ENCODE measurements around the gene CRLF2.
"Not testable (repeated sequence)": the region's sequence is repeated elsewhere in the genome, so short reads cannot be mapped to it uniquely, and the experiment has no call there.

The CRLF2 gene

GRCh38 chrX:1169189-1169588, 43.3 kb downstream of the CRLF2 start:
- no peak for DNase-seq (ENCODE audit: low spot score)

DNA sequence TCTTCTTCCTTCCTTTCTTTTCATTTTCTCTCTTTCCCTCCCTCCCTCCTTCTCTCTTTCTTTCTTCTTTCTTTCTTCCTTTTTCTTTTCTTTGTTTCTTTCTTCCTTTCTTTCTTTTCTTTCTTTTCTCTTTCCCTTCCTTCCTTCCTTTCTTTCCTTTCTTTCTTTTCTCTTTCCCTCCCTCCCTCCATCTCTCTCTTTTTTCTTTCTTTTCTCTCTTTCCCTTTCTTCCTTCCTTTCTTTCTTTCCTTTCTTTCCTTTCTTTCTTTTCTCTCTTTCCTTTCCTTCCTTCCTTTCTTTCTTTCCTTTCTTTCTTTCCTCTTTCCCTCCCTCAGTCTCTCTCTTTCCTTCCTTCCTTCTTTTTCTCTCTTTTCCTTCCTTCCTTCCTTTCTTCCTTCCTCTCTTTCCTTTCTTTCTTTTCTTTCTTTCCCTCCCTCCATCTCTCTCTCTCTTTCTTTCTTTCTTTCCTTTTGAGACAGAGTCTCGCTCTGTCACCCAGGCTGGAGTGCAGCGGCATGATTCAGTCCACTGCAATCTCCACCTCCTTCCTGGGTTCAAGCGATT, 44.4 kb downstream of the CRLF2 start:
- DNase-seq (ENCODE audit: low spot score): no peak

DNA sequence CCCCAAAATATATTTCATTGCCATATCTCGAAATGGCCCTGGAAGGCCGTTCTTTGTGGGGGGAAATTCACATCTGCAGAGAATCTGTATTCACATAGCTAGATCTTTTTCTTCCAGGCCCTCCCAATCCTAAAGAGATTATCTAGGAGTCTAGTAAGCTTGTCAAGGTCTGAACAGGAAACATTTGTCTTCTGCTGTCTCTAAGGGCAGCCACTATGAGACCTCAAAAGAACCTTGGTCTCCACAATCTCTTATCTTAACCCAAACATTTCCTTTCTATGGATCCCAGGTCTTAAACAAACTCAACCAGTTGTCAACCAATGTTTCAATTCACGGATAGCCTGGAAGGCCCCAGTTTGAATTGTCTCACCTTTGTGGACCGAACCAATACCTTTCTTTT, 45.0 kb downstream of the CRLF2 start:
- DNase-seq (ENCODE audit: low spot score): no peak

DNA sequence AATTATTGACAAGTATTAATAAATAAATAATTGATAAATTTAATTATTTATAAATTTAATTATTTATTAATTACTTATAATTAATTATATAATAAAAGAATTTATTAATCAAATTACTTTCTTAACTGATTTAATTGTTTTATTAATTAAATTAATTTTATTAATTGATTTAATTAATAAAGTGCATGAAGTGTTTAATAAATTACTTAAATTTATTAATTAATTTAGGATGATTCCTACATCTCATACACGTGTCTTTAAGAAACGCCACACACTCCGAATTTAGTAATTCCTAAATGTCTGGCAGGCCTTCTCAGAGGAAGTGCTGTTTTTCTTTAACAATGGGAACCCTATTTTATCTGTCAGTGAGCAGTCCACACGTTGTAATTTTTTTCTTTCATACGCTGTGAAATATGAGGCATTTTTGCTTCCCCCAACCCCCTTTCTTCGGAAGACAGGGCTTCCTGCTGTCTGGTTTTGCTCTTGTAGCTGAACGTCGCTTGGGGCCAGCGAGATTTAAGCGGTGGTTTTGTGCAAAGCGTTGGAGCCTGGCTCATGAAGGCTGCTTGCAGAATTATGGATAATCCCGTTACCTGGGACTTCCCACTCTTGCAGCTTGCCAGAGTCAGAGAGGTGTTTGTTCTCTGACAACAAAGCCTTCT, 46.8 kb downstream of the CRLF2 start:
- no peak for DNase-seq (ENCODE audit: low spot score)

- DNase-seq (ENCODE audit: low spot score): no peak
These were observed 47.8 kb downstream of the CRLF2 start for GRCh38 chrX:1164322-1165288.

GRCh38 chrX:1163231-1163630, 49.2 kb downstream of the CRLF2 start:
- DNase-seq (ENCODE audit: low spot score): no peak

GRCh38 chrX:1162119-1162916, 50.1 kb downstream of the CRLF2 start:
- no peak for DNase-seq (ENCODE audit: low spot score)

GRCh38 chrX:1159548-1159947, 52.9 kb downstream of the CRLF2 start:
- no peak for DNase-seq (ENCODE audit: low spot score)

GRCh38 chrX:1156681-1157455, 55.6 kb downstream of the CRLF2 start:
- DNase-seq (ENCODE audit: low spot score): not testable (repeated sequence)

DNA sequence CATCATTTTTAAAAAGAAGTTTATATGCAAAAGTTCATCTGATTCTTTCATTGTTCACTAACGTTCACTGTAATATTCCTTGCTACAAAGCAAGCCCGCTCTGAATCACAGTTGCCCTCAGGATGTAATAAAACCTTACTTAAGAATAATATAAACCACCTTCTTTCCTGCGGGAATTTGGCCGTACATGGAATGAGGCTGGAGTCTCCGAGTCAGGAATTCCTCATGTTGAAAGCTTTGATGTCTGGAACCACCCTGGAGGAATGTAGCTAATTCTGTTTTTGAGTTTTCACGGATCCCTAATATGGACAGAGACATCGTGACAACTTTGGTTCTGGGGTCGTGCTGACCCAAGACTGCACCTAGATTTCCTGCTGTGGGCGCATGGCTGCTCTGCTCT, 58.5 kb downstream of the CRLF2 start:
- no peak for DNase-seq (ENCODE audit: low spot score)

DNA sequence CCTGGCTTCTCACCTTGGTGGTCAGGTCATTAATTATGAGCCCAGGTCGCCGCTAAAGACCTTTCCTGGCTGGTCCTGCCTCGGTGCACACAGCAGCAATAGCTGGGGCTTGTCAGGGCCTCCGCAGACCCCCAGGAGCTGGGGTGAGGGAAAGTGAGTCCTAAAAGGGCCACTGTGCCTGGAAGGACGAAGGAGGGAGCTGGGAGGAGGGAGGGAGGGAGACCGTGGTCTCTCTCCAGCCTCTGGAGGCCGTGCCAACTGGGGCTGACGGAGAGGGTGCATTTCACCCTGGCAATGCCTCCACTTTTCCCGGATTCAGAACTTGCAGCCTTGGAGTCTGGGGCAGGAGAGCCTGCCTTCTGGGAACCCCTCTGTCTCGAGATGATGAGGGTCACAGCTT, 60.4 kb downstream of the CRLF2 start:
- DNase-seq (ENCODE audit: low spot score): no peak

- no peak for DNase-seq (ENCODE audit: low spot score)
These were observed 60.9 kb downstream of the CRLF2 start for GRCh38 chrX:1151378-1152077.

GRCh38 chrX:1150569-1151347, 61.7 kb downstream of the CRLF2 start:
- no peak for DNase-seq (ENCODE audit: low spot score)

- DNase-seq (ENCODE audit: low spot score): no peak
These were observed 64.6 kb downstream of the CRLF2 start for GRCh38 chrX:1147611-1148515.

GRCh38 chrX:1144293-1144692, 68.2 kb downstream of the CRLF2 start:
- no peak for DNase-seq (ENCODE audit: low spot score)
